ENCODE results near the gene RIPPLY2.
"Not testable (repeated sequence)": the region's sequence is repeated elsewhere in the genome, so short reads cannot be mapped to it uniquely, and the experiment has no call there.

Gene RIPPLY2

GRCh38 chr6:83897094-83897493 lies 43.9 kb downstream of the RIPPLY2 start:
- DNase-seq (ENCODE audit: low read depth in 2 of 2, low spot score in 1 of 2), result not testable (repeated sequence)

- DNase-seq (ENCODE audit: low read depth in 2 of 2, low spot score in 1 of 2), result no peak
Measured at GRCh38 chr6:83901624-83902023, 48.5 kb downstream of the RIPPLY2 start.

DNA sequence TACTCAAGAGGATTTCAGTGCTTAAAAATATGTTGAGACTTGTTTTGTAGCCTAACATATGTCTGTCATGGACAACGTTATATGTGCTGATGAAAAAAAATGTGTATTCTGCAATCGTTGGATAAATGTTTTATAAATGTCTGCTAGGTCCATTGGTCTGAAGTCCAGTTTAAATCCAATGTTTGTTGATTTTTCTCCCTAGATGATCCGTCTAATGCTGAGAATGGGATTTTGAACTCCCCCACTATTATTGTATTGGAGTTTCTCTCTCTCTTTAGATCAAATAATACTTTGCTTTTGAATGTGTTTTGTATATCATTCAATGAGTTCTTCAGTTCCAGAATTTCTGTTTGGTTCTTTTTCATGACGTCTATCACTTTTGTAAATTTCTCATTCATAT lies 51.2 kb downstream of the RIPPLY2 start:
- no peak for DNase-seq (ENCODE audit: low read depth in 2 of 2, low spot score in 1 of 2)

GRCh38 chr6:83905648-83906047 lies 52.5 kb downstream of the RIPPLY2 start:
- no peak for DNase-seq (ENCODE audit: low read depth in 2 of 2, low spot score in 1 of 2)
